ENCODE measurements around the gene TSPAN18. TPM values are rescaled to one million over a fixed set of nuclear protein-coding genes. Genes with fewer than 3 reads are reported as not detected.

TSPAN18 gene
- total RNA-seq, 2 experiments from 2014 or later: 38.7 to 42.3 TPM

GRCh38 chr11:44877571-44878497 lies 151.1 kb downstream of the TSPAN18 start:
- no peak overlapping the region for H3K27ac Mint-ChIP-seq
- peaks cover 3% of the 10 kb centered on the region for H3K4me1 Mint-ChIP-seq
- H3K4me3 Mint-ChIP-seq: no peak overlapping the region
- no peaks in the 10 kb centered on the region for H3K36me3 Mint-ChIP-seq (ENCODE audit: low read depth)
- no peak for DNase-seq
- CTCF ChIA-PET: no interaction called here
- no peaks in the 10 kb centered on the region for H3K9me3 Mint-ChIP-seq
- peaks cover 4% of the 10 kb centered on the region for H3K27me3 Mint-ChIP-seq
- POLR2A ChIA-PET: no interaction called here

GRCh38 chr11:44878711-44879110 lies 151.9 kb downstream of the TSPAN18 start:
- H3K9me3 Mint-ChIP-seq: no peaks in the 10 kb centered on the region
- H3K27ac Mint-ChIP-seq: no peak overlapping the region
- no peak for DNase-seq
- CTCF ChIA-PET: no interaction called here
- H3K4me1 Mint-ChIP-seq: peaks cover 11% of the 10 kb centered on the region
- H3K4me3 Mint-ChIP-seq: no peak overlapping the region
- H3K27me3 Mint-ChIP-seq: peaks cover 4% of the 10 kb centered on the region
- no peaks in the 10 kb centered on the region for H3K36me3 Mint-ChIP-seq (ENCODE audit: low read depth)
- POLR2A ChIA-PET: no interaction called here

- DNase-seq: no peak
- Mint-ChIP-seq H3K4me3 (no peak overlapping the region), H3K9me3 (no peaks in the 10 kb centered on the region), H3K4me1 (peaks cover 12% of the 10 kb centered on the region), H3K27me3 (peaks cover 4% of the 10 kb centered on the region), H3K36me3 (ENCODE audit: low read depth) (no peaks in the 10 kb centered on the region), H3K27ac (no peak overlapping the region)
- CTCF ChIA-PET: no interaction called here
- POLR2A ChIA-PET: no interaction called here
Observed at GRCh38 chr11:44879432-44879831, 152.7 kb downstream of the TSPAN18 start.

- CTCF ChIA-PET: no interaction called here
- no peaks in the 10 kb centered on the region for H3K9me3 Mint-ChIP-seq
- H3K36me3 Mint-ChIP-seq (ENCODE audit: low read depth): no peaks in the 10 kb centered on the region
- H3K4me3 Mint-ChIP-seq: no peak overlapping the region
- H3K27me3 Mint-ChIP-seq: peaks cover 4% of the 10 kb centered on the region
- no peak overlapping the region for H3K27ac Mint-ChIP-seq
- H3K4me1 Mint-ChIP-seq: peaks cover 12% of the 10 kb centered on the region
- POLR2A ChIA-PET: no interaction called here
- DNase-seq: no peak
Observed at GRCh38 chr11:44880511-44880910, 153.7 kb downstream of the TSPAN18 start.

- no peak overlapping the region for H3K4me3 Mint-ChIP-seq
- H3K27ac Mint-ChIP-seq: no peak overlapping the region
- peaks cover 4% of the 10 kb centered on the region for H3K27me3 Mint-ChIP-seq
- DNase-seq: no peak
- CTCF ChIA-PET: no interaction called here
- H3K4me1 Mint-ChIP-seq: peaks cover 12% of the 10 kb centered on the region
- H3K36me3 Mint-ChIP-seq (ENCODE audit: low read depth): no peaks in the 10 kb centered on the region
- H3K9me3 Mint-ChIP-seq: no peaks in the 10 kb centered on the region
- POLR2A ChIA-PET: no interaction called here
Observed at GRCh38 chr11:44880953-44881352, 154.2 kb downstream of the TSPAN18 start.

- Mint-ChIP-seq H3K4me3 (no peak overlapping the region), H3K4me1 (peaks cover 12% of the 10 kb centered on the region), H3K27me3 (peaks cover 6% of the 10 kb centered on the region), H3K27ac (no peak overlapping the region), H3K9me3 (no peaks in the 10 kb centered on the region), H3K36me3 (ENCODE audit: low read depth) (no peaks in the 10 kb centered on the region)
- no peak for DNase-seq
- ChIA-PET CTCF (no interaction called here), POLR2A (no interaction called here)
Observed at GRCh38 chr11:44883277-44883676, 156.5 kb downstream of the TSPAN18 start.

- no peak overlapping the region for H3K4me3 Mint-ChIP-seq
- H3K27ac Mint-ChIP-seq: no peak overlapping the region
- no peaks in the 10 kb centered on the region for H3K36me3 Mint-ChIP-seq (ENCODE audit: low read depth)
- peaks cover 6% of the 10 kb centered on the region for H3K27me3 Mint-ChIP-seq
- ChIA-PET CTCF (no interaction called here), POLR2A (no interaction called here)
- no peak for DNase-seq
- peaks cover 12% of the 10 kb centered on the region for H3K4me1 Mint-ChIP-seq
- no peaks in the 10 kb centered on the region for H3K9me3 Mint-ChIP-seq
Observed at GRCh38 chr11:44884056-44884455, 157.3 kb downstream of the TSPAN18 start.

GRCh38 chr11:44885065-44885810 lies 158.5 kb downstream of the TSPAN18 start:
- ChIA-PET CTCF (interaction anchor here (1.0 kb wide), 1 partner anchor 26 kb away, joined by 4 read pairs; no protein-coding TSS in a partner anchor), POLR2A (no interaction called here)
- Mint-ChIP-seq H3K4me1 (peaks cover 12% of the 10 kb centered on the region), H3K27me3 (peaks cover 6% of the 10 kb centered on the region), H3K4me3 (no peak overlapping the region), H3K36me3 (ENCODE audit: low read depth) (no peaks in the 10 kb centered on the region), H3K9me3 (no peaks in the 10 kb centered on the region), H3K27ac (no peak overlapping the region)
- DNase-seq: no peak

GRCh38 chr11:44885919-44886789 lies 159.4 kb downstream of the TSPAN18 start:
- no peak overlapping the region for H3K27ac Mint-ChIP-seq
- H3K4me3 Mint-ChIP-seq: no peak overlapping the region
- H3K9me3 Mint-ChIP-seq: no peaks in the 10 kb centered on the region
- CTCF ChIA-PET: interaction anchor here (1.0 kb wide), 1 partner anchor 25 kb away, joined by 4 read pairs; no protein-coding TSS in a partner anchor
- no peak for DNase-seq
- peaks cover 12% of the 10 kb centered on the region for H3K4me1 Mint-ChIP-seq
- POLR2A ChIA-PET: no interaction called here
- peaks cover 2% of the 10 kb centered on the region for H3K27me3 Mint-ChIP-seq
- no peaks in the 10 kb centered on the region for H3K36me3 Mint-ChIP-seq (ENCODE audit: low read depth)

- DNase-seq: no peak
- Mint-ChIP-seq H3K4me1 (peaks cover 12% of the 10 kb centered on the region), H3K36me3 (ENCODE audit: low read depth) (no peaks in the 10 kb centered on the region), H3K27ac (no peak overlapping the region), H3K4me3 (no peak overlapping the region), H3K27me3 (peaks cover 2% of the 10 kb centered on the region), H3K9me3 (no peaks in the 10 kb centered on the region)
- ChIA-PET CTCF (interaction anchor here (0.5 kb wide), 1 partner anchor 194 kb away, joined by 3 read pairs; no protein-coding TSS in a partner anchor), POLR2A (interaction anchor here (1.2 kb wide), 1 partner anchor 23 kb away, joined by 3 read pairs; no protein-coding TSS in a partner anchor)
Observed at GRCh38 chr11:44886790-44887140, 160.0 kb downstream of the TSPAN18 start.

- H3K9me3 Mint-ChIP-seq: no peaks in the 10 kb centered on the region
- H3K27ac Mint-ChIP-seq: no peak overlapping the region
- no peak for DNase-seq
- CTCF ChIA-PET: no interaction called here
- no peaks in the 10 kb centered on the region for H3K36me3 Mint-ChIP-seq (ENCODE audit: low read depth)
- peaks cover 9% of the 10 kb centered on the region for H3K4me1 Mint-ChIP-seq
- no peak overlapping the region for H3K4me3 Mint-ChIP-seq
- POLR2A ChIA-PET: interaction anchor here (1.2 kb wide), 1 partner anchor 24 kb away, joined by 3 read pairs; no protein-coding TSS in a partner anchor
- peaks cover 2% of the 10 kb centered on the region for H3K27me3 Mint-ChIP-seq
Observed at GRCh38 chr11:44887636-44888035, 160.9 kb downstream of the TSPAN18 start.

GRCh38 chr11:44889266-44889665 lies 162.5 kb downstream of the TSPAN18 start:
- no peaks in the 10 kb centered on the region for H3K4me1 Mint-ChIP-seq
- DNase-seq: no peak
- H3K9me3 Mint-ChIP-seq: no peaks in the 10 kb centered on the region
- peaks cover 2% of the 10 kb centered on the region for H3K27me3 Mint-ChIP-seq
- ChIA-PET CTCF (no interaction called here), POLR2A (interaction anchor here (0.8 kb wide), 1 partner anchor 269 kb away, joined by 3 read pairs; no protein-coding TSS in a partner anchor)
- no peaks in the 10 kb centered on the region for H3K36me3 Mint-ChIP-seq (ENCODE audit: low read depth)
- H3K4me3 Mint-ChIP-seq: no peak overlapping the region
- no peak overlapping the region for H3K27ac Mint-ChIP-seq

- Mint-ChIP-seq H3K4me3 (no peak overlapping the region), H3K4me1 (no peaks in the 10 kb centered on the region), H3K9me3 (no peaks in the 10 kb centered on the region), H3K36me3 (ENCODE audit: low read depth) (no peaks in the 10 kb centered on the region), H3K27ac (no peak overlapping the region), H3K27me3 (no peaks in the 10 kb centered on the region)
- CTCF ChIA-PET: no interaction called here
- POLR2A ChIA-PET: no interaction called here
- DNase-seq: no peak
Observed at GRCh38 chr11:44892843-44893242, 166.1 kb downstream of the TSPAN18 start.

Data from activated CD4-positive, alpha-beta memory T cell treated with anti-CD3 and anti-CD28 coated beads, Interleukin-2, amount 10 ng/mL, durations not matched to agents 7 days and 5 days (primary cell).